ENCODE measurements around the gene ASB16. TPM values are rescaled to one million over a fixed set of nuclear protein-coding genes. Genes with fewer than 3 reads are reported as not detected.

Gene ASB16
- total and polyA plus RNA-seq, 10 of the 15 experiments (the other 5 are each of a cell fraction or from before 2014, with no cell fraction given): 0.07 to 1.1 (median 0.44) TPM; not detected in 5

DNA sequence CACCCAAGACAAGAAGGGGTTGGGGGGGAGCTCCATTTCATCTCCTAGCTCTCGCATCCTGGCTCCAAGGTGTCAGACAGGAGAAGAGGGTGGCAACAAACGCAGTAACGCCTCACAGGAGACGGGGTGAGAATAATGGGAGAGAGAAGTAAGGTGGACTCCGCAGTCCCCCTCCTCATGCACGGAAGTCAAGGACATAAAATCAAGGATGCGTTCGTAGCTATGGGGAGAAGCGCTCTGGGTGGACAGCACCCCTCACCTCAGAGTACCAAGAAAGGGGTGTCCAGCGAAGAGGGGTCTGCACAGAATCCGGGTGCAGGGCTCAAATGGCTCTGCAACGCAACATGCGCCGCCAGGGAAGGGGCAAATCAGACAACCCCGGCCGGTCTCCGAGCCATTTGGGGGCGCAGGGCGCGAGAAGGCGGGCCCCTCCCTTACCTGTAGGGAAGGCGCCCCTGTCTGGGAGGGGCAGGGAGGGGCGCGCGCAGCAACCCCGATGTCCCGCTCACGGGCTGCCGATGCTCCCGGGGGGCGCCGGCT, 47.6 kb upstream of the ASB16 start:
- no peak for TF ChIP-seq ZNF592 (IDR thresholded peaks at IDR 0.05)
- TF ChIP-seq GATAD2B (conservative IDR thresholded peaks at IDR 0.05; ENCODE audit: low read depth): peak; percentile 70; the same call in 1 of the 2 replicates
- Histone ChIP-seq H3K27ac (ENCODE audit: control insufficient read depth, insufficient read depth) (peak overlapping the region; percentile 51; the same call in 1 of the 2 replicates), H3K4me2 (ENCODE audit: control insufficient read depth, insufficient read depth) (peak overlapping the region; percentile 92), H2AFZ (ENCODE audit: control insufficient read depth, low read depth, low read length) (peak overlapping the region; percentile 69), H4K20me1 (ENCODE audit: control insufficient read depth, insufficient read depth) (no peaks in the 10 kb centered on the region), H3K4me3 (peak overlapping the region; percentile 95), H3K27me3 (replicated peaks in 1 of 2; ENCODE audit: control insufficient read depth in 2 of 2, insufficient read depth in 2 of 2, low read length in 1 of 2) (no peaks in the 10 kb centered on the region), H3K36me3 (ENCODE audit: control insufficient read depth in 2 of 2, insufficient read depth in 2 of 2, low read length in 1 of 2) (no peaks in the 10 kb centered on the region), H3K9ac (ENCODE audit: control insufficient read depth, insufficient read depth, low read length) (peak overlapping the region; percentile 74), H3K4me1 (ENCODE audit: control insufficient read depth, insufficient read depth, low read length) (peaks cover 8% of the 10 kb centered on the region; the same call in 1 of the 2 replicates), H3K9me3 (replicated peaks; ENCODE audit: control insufficient read depth, insufficient read depth, low read length) (no peaks in the 10 kb centered on the region), H3K79me2 (ENCODE audit: control insufficient read depth, insufficient read depth, low read length) (peaks cover 2% of the 10 kb centered on the region)
- intact Hi-C loops (cut with micrococcal nuclease; ENCODE audit: unreplicated experiment) (no loop called here), in situ Hi-C loops (cut with MboI) (loop anchor here (25.0 kb wide), 1 partner anchor 911 kb away; the partner anchor contains the start of gene TMEM106A)
- FAIRE-seq (no peak), DNase-seq (ENCODE audit: low read depth, low spot score) (no peak), ATAC-seq (peak; percentile 6; the same call in 2 of the 3 replicates)
- ChIA-PET SMC1A (ENCODE audit: uncharacterized antibody, unreplicated experiment) (interaction anchor here (0.7 to 2.6 kb wide), 12 partner anchors 10 to 223 kb away, joined by 3 to 9 read pairs (median 4); partner anchors contain the start of genes GRN and TMUB2), CTCF (interaction anchor here (0.6 to 4.1 kb wide), 29 partner anchors 10 to 567 kb away, joined by 3 to 40 read pairs (median 5); partner anchors contain the start of genes CCDC43, G6PC3 and LSM12), POLR2A (interaction anchor here (0.8 to 3.2 kb wide), 7 partner anchors 9 to 225 kb away, joined by 3 to 34 read pairs (median 4); partner anchors contain the start of genes LSM12 and TMUB2), RAD21 (ENCODE audit: unreplicated experiment) (interaction anchor here (0.7 to 1.6 kb wide), 15 partner anchors 8 to 204 kb away, joined by 3 to 16 read pairs (median 4); partner anchors contain the start of gene LSM12)
- BruUV-seq (replicated peaks): no TSS peak
- 2% methylated on average over 27 of the region's 32 CpGs for WGBS (ENCODE audit: insufficient coverage, insufficient replicate concordance, low lambda C conversion rate, missing lambda C conversion rate)
